GM19468 (cell line): ENCODE results near the gene MAGOHB.
"Not testable (repeated sequence)": the region's sequence is repeated elsewhere in the genome, so short reads cannot be mapped to it uniquely, and the experiment has no call there.

Source experiments
- ATAC-seq: cut with Tn5 transposase; IDR thresholded peaks from one replicate; pipeline ENCODE4 v1.9.1; 2021; ENCODE audit warnings: mild to moderate bottlenecking, moderate library complexity, moderate number of reproducible peaks; ENCODE audit not compliant: unreplicated experiment; ENCODE audit errors: extremely low read depth

MAGOHB gene

GRCh38 chr12:10613349-10614055, at the start of gene MAGOHB:
MAGOHB (minus strand) TSS chr12:10613609; CDS start chr12:10613532, 77 bp downstream.
- peak; percentile 85 for ATAC-seq

- ATAC-seq: no peak
These were observed 47.9 kb upstream of the MAGOHB start for GRCh38 chr12:10661338-10661737.

- no peak for ATAC-seq
These were observed 40.6 kb upstream of the MAGOHB start for GRCh38 chr12:10654003-10654402.

GRCh38 chr12:10652192-10652591, 38.8 kb upstream of the MAGOHB start:
- no peak for ATAC-seq

DNA sequence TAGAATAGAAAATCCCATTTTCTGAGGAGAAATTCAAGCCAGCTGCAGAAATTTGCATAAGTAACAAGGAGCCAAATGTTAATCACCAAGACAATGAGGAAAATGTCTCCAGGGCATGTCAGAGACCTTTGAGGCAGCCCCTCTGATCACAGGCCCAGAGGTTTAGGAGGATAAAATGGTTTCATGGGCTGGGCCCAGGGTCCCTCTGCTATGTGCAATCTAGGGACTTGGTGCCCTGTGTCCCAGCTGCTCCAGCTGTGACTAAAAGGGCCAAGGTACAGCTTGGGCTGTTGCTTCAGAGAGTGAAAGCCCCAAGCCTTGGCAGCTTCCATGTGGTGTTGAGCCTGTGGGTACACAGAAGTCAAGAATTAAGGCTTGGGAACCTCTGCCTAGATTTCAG, 33.2 kb upstream of the MAGOHB start:
- ATAC-seq: not testable (repeated sequence)

GRCh38 chr12:10645910-10646309, 32.5 kb upstream of the MAGOHB start:
- no peak for ATAC-seq

DNA sequence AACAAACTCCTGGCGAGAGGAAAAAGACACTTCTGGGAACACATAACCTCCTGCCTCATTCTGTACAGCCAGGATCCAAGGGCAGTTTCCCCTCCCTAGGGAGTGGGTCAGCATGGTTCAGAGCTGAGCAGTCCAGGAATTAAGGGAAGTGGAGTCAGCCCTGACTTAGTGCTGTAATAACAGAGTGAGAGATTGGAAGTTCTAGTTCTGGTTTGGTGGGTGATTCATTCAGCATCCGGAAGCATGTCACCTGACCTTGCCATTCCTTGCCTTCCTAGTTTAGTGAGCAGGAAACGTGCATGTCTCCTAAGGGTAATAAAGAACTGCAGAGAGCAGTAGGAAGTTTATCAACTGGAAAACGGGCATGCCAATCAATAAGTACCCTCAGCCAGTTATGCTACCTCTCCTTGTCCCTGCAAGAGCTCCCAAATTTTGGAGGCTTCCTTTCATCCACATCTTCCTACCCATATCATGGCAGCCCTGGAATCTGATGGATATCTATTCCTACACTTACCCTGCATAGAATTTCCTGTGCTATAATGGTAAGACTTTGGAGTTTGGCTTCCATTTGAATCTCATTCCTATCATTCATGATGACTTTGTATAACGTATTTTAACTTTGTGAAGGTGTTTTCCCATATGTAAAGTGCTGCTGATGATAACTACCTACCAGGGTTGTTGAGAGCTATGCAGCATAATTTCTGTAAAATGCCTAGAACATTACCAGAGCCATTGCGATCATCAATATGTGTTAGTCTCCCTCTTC, 28.5 kb upstream of the MAGOHB start:
- no peak for ATAC-seq

GRCh38 chr12:10638728-10639127, 25.3 kb upstream of the MAGOHB start:
- no peak for ATAC-seq

DNA sequence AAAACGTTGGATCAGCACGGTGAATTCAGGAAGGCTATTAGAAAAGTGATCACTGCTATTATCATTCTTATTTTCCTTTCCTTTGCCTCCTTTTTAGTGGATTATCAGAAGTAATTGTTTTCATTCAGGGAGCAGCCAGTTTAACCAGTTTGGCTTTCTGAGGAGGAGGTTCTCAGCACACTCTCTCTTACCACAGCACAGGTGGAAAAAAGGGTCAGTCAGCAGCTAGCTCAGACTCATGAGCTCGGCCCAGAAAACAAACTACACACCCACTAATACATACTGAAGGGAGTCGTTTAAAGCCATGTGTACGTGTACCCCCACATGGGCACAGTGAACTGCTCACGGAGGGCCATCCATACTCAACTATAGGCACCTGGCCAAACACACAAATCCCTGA, 23.2 kb upstream of the MAGOHB start:
- ATAC-seq: no peak

DNA sequence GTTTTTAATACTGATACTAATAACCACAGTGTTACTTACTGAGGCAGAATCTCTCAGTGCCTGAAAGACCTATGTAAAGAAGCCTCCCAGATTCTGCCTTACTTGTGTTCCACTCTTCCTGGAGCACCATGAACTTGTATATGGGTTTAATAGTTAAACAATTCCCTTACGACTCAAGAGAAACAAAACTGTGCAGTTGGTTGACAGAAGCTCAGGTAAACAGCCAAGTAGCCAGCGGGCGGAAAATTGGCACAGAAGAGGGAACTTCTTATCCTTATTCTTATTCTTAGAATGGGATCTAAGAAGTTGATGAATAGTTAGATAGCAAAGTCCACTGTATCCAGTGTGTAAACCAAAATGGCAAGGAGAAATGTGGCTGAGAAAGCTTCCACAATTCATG, 22.7 kb upstream of the MAGOHB start:
- no peak for ATAC-seq

GRCh38 chr12:10635306-10635705, 21.9 kb upstream of the MAGOHB start:
- no peak for ATAC-seq

DNA sequence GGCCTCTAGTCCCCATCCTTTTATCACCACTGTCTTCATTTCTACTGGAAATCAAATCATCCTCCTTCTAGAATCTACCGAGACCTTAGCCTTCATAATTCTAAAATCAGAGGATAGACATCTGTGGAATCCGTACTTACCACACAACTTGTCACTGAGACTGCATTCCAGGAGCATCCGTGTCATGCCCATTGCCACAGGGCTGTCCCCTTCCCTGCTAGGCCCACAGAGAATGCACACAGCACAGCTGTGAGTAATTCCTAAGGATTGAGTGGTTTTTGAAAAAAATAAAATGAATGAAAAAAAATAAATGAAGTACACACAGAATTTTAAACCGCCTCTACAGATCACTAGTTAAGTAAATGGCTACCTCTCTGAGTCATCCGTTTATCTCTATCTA, 21.0 kb upstream of the MAGOHB start:
- ATAC-seq: no peak

DNA sequence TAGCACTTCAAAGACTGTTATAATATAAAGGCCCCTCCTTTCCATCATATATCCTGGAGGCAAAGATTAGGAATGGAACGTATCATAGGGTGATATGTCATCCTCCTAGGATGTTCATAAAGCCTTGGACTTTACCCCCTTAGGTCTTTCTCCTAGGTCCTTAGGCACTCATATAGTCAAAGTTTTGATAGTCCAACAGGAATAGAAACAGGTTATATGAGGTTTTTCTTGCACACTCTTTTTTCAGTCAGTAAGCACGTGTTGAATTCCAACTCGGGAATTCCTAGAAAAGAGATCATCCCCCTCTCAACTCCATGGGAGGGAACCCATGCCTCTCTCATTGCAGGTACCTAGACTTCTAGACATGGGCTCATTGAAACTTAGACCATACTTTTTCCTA, 20.1 kb upstream of the MAGOHB start:
- ATAC-seq: no peak

DNA sequence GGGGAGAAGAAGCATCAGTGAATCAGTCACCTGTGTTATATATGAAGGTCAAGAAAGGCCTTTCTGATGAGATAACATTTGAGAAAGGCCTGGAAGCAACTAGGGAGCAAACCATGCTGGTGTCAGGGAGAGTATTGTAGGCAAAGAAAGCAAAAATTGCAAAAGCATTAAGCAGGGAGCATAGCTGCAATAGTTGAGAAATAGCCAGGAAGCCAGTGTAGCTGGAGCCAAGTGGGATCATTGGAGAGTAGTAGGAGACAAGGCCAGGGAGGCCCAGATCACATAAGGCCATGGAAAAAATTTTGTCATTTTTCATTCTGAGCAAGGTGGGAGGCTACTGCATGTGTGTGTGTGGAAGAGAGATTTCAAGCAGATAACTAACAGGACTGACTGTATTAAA, 18.8 kb upstream of the MAGOHB start:
- ATAC-seq: no peak

GRCh38 chr12:10624605-10625004, 11.2 kb upstream of the MAGOHB start:
- ATAC-seq: no peak

DNA sequence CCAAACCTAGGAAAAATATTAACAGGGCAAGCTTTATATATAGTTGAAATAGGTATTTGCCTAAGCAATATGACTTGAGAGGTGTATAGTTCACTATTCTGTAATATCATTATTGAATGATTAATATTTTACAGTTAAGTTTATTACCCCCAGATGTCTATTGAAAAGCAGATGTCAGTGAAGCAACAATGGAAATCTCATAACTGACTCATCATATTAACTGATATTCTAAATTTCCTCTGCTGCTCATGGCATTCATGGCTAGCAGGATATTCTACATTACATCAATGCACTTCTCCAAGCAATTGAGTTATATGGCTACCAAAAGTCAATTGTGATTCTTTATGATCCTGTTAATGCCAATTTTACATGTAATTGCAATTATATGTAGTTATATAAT, 9.7 kb upstream of the MAGOHB start:
- ATAC-seq: no peak

DNA sequence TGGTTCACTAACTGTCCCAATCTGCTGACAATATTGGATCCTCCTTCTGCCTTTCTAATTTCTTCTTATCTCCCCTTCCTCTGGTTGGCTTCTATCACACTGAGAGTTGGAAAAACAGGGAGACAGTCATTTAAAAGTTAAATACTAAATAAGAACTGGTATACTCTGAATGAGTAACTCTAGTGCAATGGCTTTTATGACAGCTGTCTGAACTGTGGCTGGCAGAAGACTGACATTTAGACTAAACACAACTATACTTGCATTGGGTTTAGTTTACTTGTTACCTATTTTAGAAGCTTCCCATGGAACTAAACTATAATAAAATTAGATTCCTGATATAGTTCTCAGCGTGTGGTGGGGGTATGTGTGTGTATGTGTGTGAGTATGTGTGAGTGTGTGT, 7.9 kb upstream of the MAGOHB start:
- ATAC-seq: no peak

DNA sequence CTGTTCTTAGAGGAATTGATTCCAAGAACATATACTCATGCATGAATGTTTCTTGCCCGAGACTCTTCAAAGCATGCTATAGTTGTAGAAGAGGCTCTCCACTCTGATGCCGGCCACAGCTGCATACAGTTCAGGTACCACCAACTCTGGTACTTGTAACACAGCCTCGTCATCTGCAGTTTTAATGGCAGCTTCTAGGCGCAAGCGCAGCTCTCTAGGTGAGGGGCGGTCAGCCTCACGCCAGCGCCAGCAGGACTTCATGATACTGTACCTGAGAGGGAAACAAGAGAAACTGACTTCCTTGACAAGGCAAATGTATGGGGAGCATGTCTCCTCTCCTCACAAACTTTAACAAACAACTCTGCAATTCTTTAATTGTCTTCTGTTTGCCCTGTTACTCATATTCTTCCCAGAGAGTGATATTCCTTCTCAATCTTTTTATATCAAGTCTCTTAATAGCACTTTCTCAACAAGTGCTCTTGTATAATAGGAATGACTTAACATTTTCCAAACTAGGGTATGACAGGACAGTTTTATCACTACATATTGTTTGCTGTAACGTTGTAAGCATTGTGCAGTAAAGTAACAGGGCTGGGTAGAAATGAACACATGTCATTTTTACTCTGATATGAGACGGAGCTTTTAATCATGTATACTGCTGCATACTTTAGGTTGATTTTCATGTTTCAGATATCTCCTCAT, 6.8 kb upstream of the MAGOHB start:
- no peak for ATAC-seq

- no peak for ATAC-seq
These were observed 5.1 kb upstream of the MAGOHB start for GRCh38 chr12:10618338-10618987.

- no peak for ATAC-seq
These were observed 4.5 kb upstream of the MAGOHB start for GRCh38 chr12:10617863-10618262.

DNA sequence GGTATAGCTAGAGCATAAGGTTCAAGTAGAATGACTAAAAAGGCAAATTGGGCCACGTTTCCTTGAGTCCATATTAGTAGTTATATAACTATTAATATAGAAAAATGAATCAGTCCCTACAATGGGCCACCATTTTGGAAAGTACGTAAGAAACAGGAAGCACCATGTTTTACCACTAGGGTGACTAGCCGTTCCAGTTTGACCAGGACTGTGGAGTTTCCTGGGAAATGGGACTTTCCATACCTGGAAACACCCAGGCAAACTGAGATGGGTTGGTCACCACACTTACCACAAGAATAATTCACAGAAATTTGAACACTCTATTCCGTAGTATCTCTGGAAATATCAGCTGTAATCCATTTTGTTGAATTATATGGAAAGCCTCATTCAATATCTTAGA, 2.1 kb upstream of the MAGOHB start:
- no peak for ATAC-seq
